KMS-11 (cell line): Measurements from ENCODE around the gene RAB23.

Experiments
- H2AFZ ChIP-seq: fragments of 200-600 bp; sonication (generic); 2 replicates; pipeline ENCODE4 v1.6.1; 2016; ENCODE audit warnings: antibody characterized with exemption, mixed run types, low read depth
- H3K27ac ChIP-seq: fragments of 200-600 bp; sonication (generic); 2 replicates; pipeline ENCODE4 v1.6.1; 2016; ENCODE audit warnings: mild to moderate bottlenecking, mixed run types
- H3K27me3 ChIP-seq: fragments of 200-600 bp; sonication (generic); 2 replicates; pipeline ENCODE4 v1.6.1; 2017; ENCODE audit warnings: mild to moderate bottlenecking, low read depth, mixed run types, moderate library complexity; ENCODE audit not compliant: insufficient read depth
- H3K36me3 ChIP-seq: fragments of 200-600 bp; sonication (generic); 2 replicates; pipeline ENCODE4 v1.6.1; 2017; ENCODE audit warnings: mild to moderate bottlenecking, mixed run types; ENCODE audit not compliant: insufficient read depth
- H3K4me1 ChIP-seq: fragments of 200-600 bp; sonication (generic); 2 replicates; pipeline ENCODE4 v1.6.1; 2016; ENCODE audit warnings: mild to moderate bottlenecking, low read depth, mixed run types; ENCODE audit not compliant: poor library complexity, severe bottlenecking
- H3K4me2 ChIP-seq: fragments of 200-600 bp; sonication (generic); 2 replicates; pipeline ENCODE4 v1.7.0; 2016; ENCODE audit warnings: mild to moderate bottlenecking, mixed run types
- H3K4me3 ChIP-seq: fragments of 200-600 bp; sonication (generic); IDR thresholded peaks from 2 replicates; pipeline ENCODE4 v1.6.1; 2017; ENCODE audit warnings: low read depth, low read length, mixed read lengths; ENCODE audit not compliant: insufficient read depth
- H3K79me2 ChIP-seq: fragments of 200-600 bp; sonication (generic); 2 replicates; pipeline ENCODE4 v1.6.1; 2016; ENCODE audit warnings: low read depth, mixed run types; ENCODE audit not compliant: insufficient read depth
- H3K9ac ChIP-seq: fragments of 200-600 bp; sonication (generic); 2 replicates; pipeline ENCODE4 v1.6.1; 2016; ENCODE audit warnings: mild to moderate bottlenecking, mixed run types
- H4K20me1 ChIP-seq: fragments of 200-600 bp; sonication (generic); 2 replicates; pipeline ENCODE4 v1.6.1; 2016; ENCODE audit warnings: mild to moderate bottlenecking, mixed run types; ENCODE audit not compliant: insufficient read depth
- CTCF ChIP-seq: fragments of 200-600 bp; sonication (generic); conservative IDR thresholded peaks from 2 replicates; pipeline ENCODE4 v1.6.1; 2017; ENCODE audit warnings: low read depth, mild to moderate bottlenecking, antibody characterized with exemption, low read length, moderate library complexity, mixed read lengths

Gene RAB23

DNA sequence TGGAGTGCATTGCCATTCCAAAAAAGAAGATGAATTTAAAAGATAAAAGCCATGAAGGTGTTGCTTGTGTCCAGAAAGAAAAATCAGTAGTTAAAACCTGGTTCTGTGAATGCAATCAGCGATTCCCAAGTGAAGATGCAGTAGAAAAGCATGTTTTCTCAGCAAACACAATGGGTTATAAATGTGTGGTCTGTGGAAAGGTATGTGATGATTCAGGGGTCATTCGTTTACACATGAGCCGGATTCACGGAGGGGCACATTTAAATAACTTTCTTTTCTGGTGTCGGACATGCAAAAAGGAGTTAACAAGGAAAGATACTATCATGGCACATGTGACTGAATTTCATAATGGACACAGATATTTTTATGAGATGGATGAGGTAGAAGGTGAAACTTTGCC lies 74.7 kb downstream of the RAB23 start:
- Histone ChIP-seq H3K79me2 (no peaks in the 10 kb centered on the region), H3K27me3 (no peaks in the 10 kb centered on the region), H3K4me1 (peaks cover 56% of the 10 kb centered on the region), H3K4me2 (peak overlapping the region; percentile 90), H4K20me1 (no peaks in the 10 kb centered on the region), H3K27ac (peak overlapping the region; percentile 89), H3K36me3 (no peaks in the 10 kb centered on the region; the same call in none of the 2 replicates), H2AFZ (no peak overlapping the region), H3K9ac (peak overlapping the region; percentile 32; the same call in 1 of the 2 replicates), H3K4me3 (no peak overlapping the region)
- no peak for TF ChIP-seq CTCF

- H3K79me2 ChIP-seq: no peaks in the 10 kb centered on the region
- no peak overlapping the region for H3K4me3 ChIP-seq
- no peak for TF ChIP-seq CTCF
- H3K36me3 ChIP-seq: no peaks in the 10 kb centered on the region
- no peaks in the 10 kb centered on the region for H4K20me1 ChIP-seq
- H3K27ac ChIP-seq: no peak overlapping the region
- no peaks in the 10 kb centered on the region for H3K27me3 ChIP-seq
- no peak overlapping the region for H3K4me2 ChIP-seq
- no peak overlapping the region for H3K9ac ChIP-seq
- H2AFZ ChIP-seq: no peak overlapping the region
- H3K4me1 ChIP-seq: peaks cover 32% of the 10 kb centered on the region
Observed at GRCh38 chr6:57143690-57144089, 78.4 kb downstream of the RAB23 start.

GRCh38 chr6:57142178-57142525 lies 80.0 kb downstream of the RAB23 start:
- H3K9ac ChIP-seq: no peak overlapping the region
- H4K20me1 ChIP-seq: no peaks in the 10 kb centered on the region
- no peak overlapping the region for H3K4me3 ChIP-seq
- no peak overlapping the region for H3K4me2 ChIP-seq
- TF ChIP-seq CTCF: no peak
- peaks cover 18% of the 10 kb centered on the region for H3K4me1 ChIP-seq
- H3K27ac ChIP-seq: no peak overlapping the region
- no peaks in the 10 kb centered on the region for H3K36me3 ChIP-seq
- no peak overlapping the region for H2AFZ ChIP-seq
- no peaks in the 10 kb centered on the region for H3K79me2 ChIP-seq
- no peaks in the 10 kb centered on the region for H3K27me3 ChIP-seq

DNA sequence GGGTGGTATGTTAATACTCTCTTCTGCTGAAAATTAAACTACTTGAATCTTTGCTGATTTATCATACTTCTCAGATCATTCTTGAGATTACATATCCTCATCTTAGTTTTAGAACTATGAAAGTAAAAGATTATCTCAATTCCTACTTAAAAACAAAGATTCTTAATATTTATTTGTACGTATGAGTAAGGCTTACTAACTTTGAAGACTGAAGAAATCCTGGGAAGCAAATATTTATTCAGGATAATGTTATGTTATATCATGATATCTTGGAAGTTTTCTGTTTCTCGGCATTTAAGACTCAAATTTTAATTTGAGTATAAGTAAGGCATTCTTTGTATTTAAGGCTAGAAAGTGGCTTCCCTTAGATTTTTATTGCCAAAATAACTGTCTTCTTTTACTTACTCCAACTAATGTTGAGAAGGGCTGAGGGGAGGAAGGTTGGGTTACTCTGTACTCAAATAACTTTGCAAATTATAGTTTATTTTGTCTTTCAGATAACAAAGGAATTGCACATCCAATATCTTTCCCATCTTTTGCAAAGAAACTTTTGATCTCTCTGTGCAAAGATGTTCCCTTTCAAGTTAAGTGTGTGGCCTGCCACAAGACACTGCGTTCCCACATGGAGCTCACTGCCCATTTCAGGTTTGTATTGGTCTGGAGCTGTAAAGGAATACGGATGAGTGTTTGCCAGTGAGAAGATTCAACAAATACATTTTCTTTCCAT lies 80.5 kb downstream of the RAB23 start:
- H4K20me1 ChIP-seq: no peaks in the 10 kb centered on the region
- H3K4me1 ChIP-seq: peaks cover 13% of the 10 kb centered on the region
- H3K27ac ChIP-seq: no peak overlapping the region
- no peaks in the 10 kb centered on the region for H3K36me3 ChIP-seq
- no peak for TF ChIP-seq CTCF
- H3K4me2 ChIP-seq: no peak overlapping the region
- no peaks in the 10 kb centered on the region for H3K27me3 ChIP-seq
- no peak overlapping the region for H3K9ac ChIP-seq
- no peak overlapping the region for H2AFZ ChIP-seq
- H3K4me3 ChIP-seq: no peak overlapping the region
- no peaks in the 10 kb centered on the region for H3K79me2 ChIP-seq
